ENCODE data around the gene GPR62. TPM values are rescaled to one million over a fixed set of nuclear protein-coding genes. Genes with fewer than 3 reads are reported as not detected.

Gene GPR62
- total RNA-seq, 1 donor from 2014 or later, result not detected

DNA sequence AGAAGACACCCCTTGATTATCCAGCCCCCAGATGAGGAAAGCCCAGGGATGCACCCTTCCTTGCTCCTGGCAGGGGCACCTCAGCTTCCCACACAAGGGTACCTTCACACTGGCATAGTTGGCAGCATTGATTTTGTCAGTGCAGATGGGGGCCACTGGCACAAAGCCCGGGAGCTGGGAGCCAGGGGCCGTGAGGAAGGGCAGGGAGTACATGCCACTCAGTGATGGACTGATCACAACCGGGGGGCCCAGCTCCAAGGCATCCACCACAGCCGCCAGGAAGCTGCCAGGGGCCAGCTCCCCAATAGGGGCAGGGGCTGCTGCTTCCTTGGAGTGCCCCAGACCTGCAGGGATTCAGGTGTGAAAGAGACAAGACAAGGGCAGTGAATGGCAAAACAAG lies 14.7 kb downstream of the GPR62 start:
- H3K27me3 ChIP-seq (ENCODE audit: control insufficient read depth, insufficient read depth, low read length), result no peaks in the 10 kb centered on the region
- peaks cover 1% of the 10 kb centered on the region for H3K36me3 ChIP-seq (ENCODE audit: control insufficient read depth, insufficient read depth, low read length)
- no peak overlapping the region for H3K4me3 ChIP-seq (ENCODE audit: low read depth, low read length)
- no peak for DNase-seq (ENCODE audit: low read depth)
- TF ChIP-seq, protein P1, sequence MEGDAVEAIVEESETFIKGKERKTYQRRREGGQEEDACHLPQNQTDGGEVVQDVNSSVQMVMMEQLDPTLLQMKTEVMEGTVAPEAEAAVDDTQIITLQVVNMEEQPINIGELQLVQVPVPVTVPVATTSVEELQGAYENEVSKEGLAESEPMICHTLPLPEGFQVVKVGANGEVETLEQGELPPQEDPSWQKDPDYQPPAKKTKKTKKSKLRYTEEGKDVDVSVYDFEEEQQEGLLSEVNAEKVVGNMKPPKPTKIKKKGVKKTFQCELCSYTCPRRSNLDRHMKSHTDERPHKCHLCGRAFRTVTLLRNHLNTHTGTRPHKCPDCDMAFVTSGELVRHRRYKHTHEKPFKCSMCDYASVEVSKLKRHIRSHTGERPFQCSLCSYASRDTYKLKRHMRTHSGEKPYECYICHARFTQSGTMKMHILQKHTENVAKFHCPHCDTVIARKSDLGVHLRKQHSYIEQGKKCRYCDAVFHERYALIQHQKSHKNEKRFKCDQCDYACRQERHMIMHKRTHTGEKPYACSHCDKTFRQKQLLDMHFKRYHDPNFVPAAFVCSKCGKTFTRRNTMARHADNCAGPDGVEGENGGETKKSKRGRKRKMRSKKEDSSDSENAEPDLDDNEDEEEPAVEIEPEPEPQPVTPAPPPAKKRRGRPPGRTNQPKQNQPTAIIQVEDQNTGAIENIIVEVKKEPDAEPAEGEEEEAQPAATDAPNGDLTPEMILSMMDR (IDR thresholded peaks at IDR 0.05; ENCODE audit: insufficient read depth, low read length, poor library complexity, severe bottlenecking), result no peak

DNA sequence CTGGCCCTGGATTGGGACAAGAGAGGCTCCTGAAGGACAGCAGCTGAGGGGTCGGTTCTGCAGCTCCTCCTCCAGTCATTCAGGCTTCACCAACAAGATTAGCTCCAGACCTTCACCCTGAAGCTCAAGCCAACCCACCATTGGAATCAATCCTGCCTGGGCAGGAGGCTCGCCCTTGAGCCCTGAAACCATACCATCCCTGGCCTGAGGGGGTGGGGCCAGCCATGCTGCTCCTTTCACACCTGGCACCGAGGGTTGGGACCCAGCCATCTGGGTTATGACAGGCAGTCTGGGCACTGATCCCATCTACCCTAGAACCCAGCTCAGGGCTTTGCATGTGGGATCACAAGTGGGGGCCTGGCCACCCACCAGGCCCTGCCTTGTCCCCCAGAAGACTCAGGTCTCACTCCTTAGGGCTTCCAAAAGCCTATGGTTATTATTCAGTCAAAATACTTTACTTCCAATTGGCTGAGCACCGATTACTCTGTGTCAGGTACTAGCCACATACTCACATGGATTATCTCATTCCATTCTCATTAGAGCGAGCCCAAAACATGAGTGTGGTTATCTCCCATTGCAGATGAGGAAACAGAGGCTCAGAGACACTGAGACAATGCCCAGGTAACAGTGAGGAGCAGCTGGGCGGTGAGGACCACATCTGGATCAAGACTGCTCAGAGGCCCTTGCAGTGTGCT lies 15.6 kb downstream of the GPR62 start:
- H3K36me3 ChIP-seq (ENCODE audit: control insufficient read depth, insufficient read depth, low read length), result peaks cover 1% of the 10 kb centered on the region
- DNase-seq (ENCODE audit: low read depth), result no peak
- no peaks in the 10 kb centered on the region for H3K27me3 ChIP-seq (ENCODE audit: control insufficient read depth, insufficient read depth, low read length)
- H3K4me3 ChIP-seq (ENCODE audit: low read depth, low read length), result no peak overlapping the region
- TF ChIP-seq, protein P1 (IDR thresholded peaks at IDR 0.05; ENCODE audit: insufficient read depth, low read length, poor library complexity, severe bottlenecking), result no peak

DNA sequence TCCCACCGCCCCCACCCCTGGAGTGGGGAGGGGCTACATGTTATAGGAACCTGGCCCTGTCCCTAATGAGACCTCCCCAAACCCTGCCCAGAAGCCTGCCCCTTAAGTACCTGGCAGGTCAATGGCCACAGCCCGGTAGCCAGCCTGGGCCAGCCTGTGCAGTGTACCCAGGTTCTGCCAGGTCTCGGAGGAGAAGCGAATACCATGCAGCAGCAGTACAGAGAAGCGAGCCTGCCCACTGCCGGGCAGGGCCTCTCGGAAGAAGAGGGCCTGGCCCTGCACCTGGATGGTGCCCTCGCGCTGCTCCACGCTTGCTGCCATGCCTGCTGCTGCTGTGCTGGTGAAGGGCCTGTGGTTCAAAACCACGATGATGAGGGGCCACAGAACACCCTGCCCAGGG lies 16.2 kb downstream of the GPR62 start:
- no peak for DNase-seq (ENCODE audit: low read depth)
- TF ChIP-seq, protein P1 (IDR thresholded peaks at IDR 0.05; ENCODE audit: insufficient read depth, low read length, poor library complexity, severe bottlenecking), result no peak
- no peak overlapping the region for H3K4me3 ChIP-seq (ENCODE audit: low read depth, low read length)
- no peaks in the 10 kb centered on the region for H3K27me3 ChIP-seq (ENCODE audit: control insufficient read depth, insufficient read depth, low read length)
- peaks cover 1% of the 10 kb centered on the region for H3K36me3 ChIP-seq (ENCODE audit: control insufficient read depth, insufficient read depth, low read length)

DNA sequence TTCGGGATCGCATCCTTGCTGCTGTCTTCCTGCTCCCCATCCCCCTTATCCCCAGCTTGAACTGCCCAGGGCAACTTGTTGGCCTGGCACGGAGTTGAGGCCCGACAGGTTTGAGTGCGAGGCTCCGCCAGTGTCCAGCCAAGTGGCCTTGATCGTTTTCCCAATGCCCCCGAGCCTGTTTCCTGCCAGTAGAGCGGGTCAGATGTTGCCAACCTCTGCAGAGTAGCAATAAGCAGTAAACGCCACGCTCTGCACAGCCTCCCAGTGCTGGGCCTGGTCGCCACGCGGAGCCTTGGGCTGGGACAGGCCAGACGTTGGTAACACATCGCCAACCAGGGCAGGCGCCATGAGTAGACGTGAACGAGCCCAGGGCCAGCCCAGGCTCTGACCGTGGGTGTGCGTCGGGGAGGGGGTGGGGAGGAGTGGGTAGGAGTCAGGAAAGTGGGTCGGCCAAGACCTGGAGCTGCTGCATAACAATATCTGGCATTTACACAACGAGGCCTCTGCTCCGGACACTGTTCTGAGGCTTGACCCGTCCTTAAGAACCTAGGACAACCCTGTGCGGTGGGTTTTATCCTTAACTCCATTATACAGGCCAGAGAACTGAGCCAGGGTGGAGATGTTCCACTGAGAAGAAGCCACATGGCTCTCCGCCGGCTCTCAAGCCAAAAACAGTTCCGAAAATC lies 19.2 kb downstream of the GPR62 start:
- Histone ChIP-seq H3K4me3 (ENCODE audit: low read depth, low read length) (peak overlapping the region; percentile 48), H3K36me3 (ENCODE audit: control insufficient read depth, insufficient read depth, low read length) (peaks cover 1% of the 10 kb centered on the region), H3K27me3 (ENCODE audit: control insufficient read depth, insufficient read depth, low read length) (no peaks in the 10 kb centered on the region)
- TF ChIP-seq, protein P1 (IDR thresholded peaks at IDR 0.05; ENCODE audit: insufficient read depth, low read length, poor library complexity, severe bottlenecking), result no peak
- DNase-seq (ENCODE audit: low read depth), result no peak

DNA sequence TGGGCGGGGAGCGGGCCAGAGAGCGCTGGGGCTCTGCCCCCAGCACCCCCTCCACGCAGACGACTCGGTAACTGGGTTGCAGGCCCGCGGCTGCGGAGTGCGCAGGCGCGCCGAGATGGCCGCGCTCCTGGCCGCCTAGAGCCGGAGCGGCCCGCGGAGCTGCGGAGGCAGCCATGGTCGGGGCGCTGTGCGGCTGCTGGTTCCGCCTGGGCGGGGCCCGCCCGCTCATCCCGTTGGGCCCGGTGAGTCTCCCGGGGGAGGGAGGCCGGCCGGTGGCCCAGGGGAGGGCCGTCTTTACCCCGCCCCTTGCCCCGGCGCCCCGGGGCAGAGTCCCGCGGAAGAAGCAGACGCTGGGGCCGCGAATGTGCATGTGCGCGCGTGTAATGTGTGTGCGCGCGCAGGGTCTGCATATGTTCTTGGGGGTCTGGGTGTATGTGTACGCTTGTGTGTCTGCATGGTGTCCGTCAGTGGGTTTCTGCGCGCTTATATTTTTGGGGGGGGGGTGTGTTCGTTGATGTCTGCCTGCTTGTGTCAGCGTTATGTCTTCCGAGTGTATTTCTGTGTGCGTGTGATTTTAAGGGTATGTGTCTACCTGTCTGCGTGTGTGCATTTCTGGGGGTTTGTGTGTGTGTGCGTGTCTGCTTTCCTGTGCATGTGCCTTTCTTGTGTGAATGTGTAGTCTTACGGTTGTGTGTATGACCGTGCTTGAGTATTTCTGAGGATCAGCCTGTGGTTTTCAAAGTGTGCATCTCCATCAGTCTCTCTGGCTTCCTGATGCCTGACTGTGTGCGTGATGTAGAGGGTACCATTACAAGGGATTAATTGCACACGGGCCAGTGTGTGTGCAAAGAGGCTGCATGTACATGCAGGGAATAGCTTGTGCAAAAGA lies 20.0 kb downstream of the GPR62 start, which contains the start of gene ABHD14A:
Gene ABHD14A, plus strand, starts transcription at position 102 of the 889 bp plus-strand sequence. Its CDS starts 72 bp downstream, at position 174.
- DNase-seq (ENCODE audit: low read depth), result no peak
- TF ChIP-seq, protein P1 (IDR thresholded peaks at IDR 0.05; ENCODE audit: insufficient read depth, low read length, poor library complexity, severe bottlenecking), result no peak
- Histone ChIP-seq H3K4me3 (ENCODE audit: low read depth, low read length) (peak within 1 kb of the TSS; percentile 76), H3K36me3 (ENCODE audit: control insufficient read depth, insufficient read depth, low read length) (peaks cover 1% of the 10 kb centered on the region), H3K27me3 (ENCODE audit: control insufficient read depth, insufficient read depth, low read length) (no peaks in the 10 kb centered on the region)
